HG02885 (cell line): ENCODE measurements around the gene HDAC4.

Experiments
- ATAC-seq: cut with Tn5 transposase; IDR thresholded peaks from one replicate; pipeline ENCODE4 v1.9.1; 2021; ENCODE audit warnings: mild to moderate bottlenecking; ENCODE audit not compliant: unreplicated experiment, poor library complexity

The HDAC4 gene

DNA sequence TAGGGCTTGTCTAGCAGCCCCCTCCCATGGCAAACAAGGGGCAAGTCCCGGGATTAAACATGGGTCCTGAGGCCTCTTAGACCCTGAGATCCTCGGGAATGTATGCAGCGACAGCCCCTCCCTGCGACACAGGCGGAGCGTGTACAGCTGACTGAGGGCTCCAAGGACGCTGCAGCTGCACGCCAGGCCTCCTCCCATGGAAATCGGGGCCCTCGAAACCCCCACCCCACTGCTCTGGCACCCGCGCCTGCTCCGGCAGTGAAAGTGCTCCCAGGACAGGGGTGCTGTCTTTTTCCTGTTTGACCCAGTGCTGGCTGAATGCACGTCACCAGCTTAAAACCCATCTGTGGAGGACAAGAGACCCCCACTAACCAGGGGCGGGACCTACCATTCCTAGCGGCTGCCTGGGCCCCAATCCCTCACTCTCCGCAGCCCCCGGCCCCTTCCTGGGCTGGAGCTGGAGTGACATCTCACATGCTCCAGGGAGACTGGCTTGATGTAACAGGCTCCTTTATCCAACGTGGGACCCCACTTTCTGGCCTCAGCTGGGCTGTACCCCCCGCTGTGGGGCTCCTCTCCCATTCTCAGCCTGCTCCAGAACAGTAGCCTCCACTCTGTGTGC is 305.2 kb downstream of the HDAC4 start:
- no peak for ATAC-seq

DNA sequence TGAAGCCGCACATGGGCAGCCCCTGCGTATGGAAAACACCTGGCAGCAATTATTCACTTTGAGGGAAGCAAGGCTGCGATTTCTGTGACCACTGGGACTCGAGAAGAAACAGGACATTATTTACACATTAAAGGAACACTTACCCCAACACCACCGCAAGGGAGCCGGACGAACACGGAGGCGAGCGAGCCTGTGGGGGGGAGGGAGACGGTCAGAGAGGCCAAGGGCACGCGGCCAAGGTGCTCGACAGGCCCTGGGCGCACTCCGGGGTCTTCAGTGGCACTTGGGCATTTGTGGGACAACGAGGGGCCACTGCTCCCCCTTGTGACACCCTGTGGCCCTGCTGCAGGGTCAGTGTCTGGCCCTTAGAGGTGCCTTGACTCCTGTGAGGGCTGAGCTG is 306.0 kb downstream of the HDAC4 start:
- no peak for ATAC-seq

DNA sequence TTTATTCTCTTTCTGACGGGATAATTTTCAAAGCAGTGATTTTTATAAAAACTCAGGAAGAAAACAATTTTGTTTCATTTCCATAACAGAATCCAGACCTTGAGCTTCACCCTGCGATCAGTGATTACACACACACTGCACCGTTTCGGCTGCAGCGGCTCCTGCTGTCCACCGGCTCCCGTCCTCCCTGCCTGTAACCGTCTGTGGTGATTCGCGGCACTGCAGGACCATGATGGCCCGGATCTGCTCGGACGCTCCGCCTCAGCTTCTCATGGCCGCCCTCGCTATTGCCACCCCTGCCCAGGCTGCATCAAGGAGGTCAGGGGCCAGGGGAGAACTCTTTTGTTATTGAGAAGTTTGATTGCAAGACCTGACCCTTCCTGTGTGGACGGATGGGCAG is 306.9 kb downstream of the HDAC4 start:
- ATAC-seq: no peak

DNA sequence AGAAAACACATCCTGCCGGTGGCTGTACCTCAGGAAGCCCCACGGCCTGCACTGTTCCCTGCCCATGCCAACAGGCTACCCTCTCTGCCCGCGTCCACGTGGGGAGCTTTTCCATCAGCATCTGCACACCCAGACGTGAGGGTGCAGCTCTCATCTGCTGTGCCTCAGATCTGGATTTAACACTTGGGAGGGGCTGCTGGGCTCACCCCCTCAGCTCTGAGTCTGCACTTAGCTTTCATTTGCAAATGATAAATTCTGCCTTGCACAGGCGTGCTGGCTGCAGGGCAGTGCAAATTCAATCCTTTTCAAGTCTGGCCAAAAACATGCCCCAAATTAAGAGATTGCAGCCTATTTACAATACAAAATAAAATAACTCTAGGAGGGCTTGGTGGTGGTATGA is 307.3 kb downstream of the HDAC4 start:
- no peak for ATAC-seq

DNA sequence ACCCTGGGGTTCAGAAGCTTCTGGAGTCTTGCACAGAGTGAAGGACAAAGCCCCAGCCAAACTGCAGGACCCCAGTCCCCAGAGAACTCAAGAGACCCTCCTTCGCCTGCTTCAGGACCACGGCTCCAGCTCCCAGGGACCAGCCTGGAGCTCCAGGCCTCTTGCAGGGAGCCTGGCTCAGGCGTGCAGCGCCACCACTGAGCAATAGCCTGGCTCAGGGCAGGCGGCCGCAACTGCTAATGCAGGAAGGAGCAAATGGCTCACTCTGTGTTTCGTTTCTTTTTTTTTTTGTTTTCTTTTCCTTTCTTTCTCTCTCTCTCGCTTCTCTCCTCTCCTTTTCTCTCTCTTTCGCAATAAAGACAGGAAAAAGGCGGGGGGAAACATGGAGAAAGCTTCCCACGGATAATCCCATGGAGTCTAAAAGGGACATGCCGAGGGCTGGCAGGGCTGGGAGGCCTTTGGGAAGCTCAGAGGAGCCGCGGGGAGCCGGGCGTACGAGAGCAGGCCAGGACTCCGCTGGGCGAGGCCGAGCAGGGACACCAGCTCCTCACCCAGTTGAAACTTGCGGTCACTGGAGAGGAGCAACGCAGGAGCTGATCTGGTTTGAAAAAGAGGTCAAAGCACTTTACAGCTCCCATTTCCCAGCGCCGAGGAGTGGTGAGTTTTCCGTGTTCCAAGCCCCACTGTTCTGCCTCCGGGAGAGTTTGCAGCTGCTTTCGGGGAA is 308.1 kb downstream of the HDAC4 start:
- ATAC-seq: no peak

DNA sequence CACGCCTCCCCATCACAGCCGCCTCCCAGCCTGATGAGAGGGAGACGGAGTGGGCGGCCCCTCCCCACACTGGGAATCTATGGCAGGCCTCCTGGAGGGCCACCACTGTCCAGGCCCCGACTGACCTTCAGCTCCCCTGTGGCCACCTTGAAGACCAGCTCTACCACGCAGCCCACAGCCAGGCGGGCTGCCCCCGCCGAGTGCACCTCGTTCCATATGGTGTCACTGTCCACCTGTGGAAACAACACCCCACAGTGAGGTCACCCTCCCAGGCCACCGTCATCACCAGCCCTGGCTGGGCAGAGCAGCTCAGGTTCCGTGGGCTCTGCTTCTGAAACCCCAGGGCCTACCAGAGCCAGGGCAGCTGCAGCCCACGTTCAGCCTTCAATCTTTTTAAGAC is 310.9 kb downstream of the HDAC4 start:
- no peak for ATAC-seq

DNA sequence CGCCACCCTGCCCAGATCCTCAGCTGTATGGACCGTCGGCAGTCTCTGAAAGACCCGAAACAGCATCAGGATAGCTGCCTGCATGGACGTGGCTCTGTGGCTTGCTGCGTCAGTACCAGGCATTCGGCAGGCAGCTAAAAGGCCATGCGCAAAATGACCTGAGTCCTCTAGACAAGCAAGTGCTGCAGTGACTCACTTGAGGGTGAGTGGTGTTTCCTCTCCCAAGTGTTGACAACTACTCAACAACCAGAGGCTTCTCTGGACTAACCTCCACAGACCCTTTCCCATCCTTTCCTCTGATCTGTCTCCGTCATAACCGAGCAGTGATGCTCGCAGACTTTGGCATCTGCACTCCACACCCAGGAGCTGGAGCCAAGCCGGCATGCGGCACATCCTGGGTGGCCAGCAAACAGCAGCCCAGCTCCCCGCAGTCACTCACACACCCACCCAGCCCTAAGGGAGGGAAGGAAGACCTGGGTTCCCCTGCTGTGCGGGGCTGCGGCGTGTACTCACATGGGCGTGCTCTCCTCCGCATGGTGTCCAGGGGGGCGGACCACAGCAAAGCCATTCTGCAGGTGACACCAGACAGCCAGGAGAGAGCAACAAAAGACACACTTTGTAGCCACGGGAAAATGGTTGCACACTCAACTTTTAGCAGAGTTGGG is 313.6 kb downstream of the HDAC4 start:
- no peak for ATAC-seq

DNA sequence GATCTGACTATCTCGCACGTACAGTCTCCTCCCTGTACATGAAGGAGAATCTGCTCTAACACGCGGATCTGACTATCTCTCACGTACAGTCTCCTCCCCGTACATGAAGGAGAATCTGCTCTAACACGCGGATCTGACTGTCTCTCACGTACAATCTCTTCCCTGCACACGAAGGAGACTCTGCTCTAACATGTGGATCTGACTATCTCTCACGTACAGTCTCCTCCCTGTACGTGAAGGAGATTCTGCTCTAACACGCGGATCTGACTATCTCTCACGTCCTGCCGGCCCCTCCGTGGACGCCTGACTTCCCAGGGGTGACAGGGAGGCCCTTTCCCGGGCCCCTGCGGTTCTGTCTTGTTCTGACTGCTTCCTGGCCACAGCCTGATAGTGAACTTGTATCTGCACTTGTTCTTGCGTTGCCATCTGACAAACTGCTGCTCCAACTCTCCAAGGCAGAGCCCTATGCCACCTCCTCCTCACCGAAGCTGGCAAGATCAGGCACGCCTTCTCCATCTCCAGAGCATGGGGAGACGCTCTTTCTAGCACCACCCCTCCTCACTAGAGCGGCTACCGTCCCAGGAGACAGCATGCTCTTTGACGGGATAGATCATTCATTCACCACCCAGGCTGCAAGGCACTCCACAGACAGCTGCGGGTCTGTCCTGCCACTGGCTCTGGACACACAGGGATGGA is 314.3 kb downstream of the HDAC4 start:
- no peak for ATAC-seq

DNA sequence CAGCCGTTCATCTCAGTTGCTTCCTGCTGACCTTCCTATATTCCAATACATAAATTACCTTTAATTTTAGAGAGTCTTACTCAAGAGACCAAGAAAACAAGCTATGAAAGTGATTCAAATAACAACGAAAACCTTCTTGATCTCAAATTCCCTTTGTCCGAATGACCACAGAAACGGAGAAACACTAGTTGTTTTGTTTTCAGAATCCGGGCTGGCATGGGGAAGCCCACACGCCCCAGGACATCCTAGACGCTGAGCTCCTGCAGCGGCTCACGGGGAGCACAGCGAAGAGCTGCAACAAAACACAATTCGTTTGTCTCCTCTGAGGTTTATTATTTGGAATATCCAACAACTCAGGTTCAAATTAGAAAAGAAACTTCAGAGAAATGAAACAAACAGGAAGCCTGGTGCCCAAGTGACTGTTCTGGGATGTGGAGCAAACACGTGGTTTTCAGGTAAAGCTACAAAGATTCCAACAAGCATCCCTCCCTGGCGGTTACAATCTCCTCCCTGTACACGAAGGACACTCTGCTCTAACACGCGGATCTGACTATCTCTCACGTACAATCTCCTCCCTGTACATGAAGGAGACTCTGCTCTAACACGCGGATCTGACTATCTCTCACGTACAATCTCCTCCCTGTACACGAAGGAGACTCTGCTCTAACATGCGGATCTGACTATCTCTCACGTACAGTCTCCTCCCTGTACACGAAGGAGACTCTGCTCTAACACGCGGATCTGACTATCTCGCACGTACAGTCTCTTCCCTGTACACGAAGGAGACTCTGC is 315.4 kb downstream of the HDAC4 start:
- ATAC-seq: no peak

DNA sequence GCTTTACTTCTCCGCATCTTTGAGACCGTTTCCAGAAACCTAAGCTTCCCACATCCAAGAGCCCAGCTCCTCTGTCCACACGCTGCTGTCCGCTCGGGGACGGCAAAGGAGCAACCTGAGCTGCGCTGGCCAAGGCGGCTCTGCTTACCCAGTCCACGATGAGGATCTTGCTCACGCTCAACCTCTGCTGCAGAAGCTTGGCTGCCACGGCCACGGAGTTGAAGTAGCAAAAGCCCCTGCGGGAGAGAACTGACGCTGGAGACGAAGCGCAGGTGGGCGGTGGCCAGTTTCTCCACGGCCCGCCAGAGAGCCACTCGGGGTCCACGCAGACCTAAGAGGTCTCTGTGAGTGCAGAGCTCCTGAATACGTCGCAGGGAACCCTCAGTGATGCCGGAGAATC is 316.8 kb downstream of the HDAC4 start:
- no peak for ATAC-seq

DNA sequence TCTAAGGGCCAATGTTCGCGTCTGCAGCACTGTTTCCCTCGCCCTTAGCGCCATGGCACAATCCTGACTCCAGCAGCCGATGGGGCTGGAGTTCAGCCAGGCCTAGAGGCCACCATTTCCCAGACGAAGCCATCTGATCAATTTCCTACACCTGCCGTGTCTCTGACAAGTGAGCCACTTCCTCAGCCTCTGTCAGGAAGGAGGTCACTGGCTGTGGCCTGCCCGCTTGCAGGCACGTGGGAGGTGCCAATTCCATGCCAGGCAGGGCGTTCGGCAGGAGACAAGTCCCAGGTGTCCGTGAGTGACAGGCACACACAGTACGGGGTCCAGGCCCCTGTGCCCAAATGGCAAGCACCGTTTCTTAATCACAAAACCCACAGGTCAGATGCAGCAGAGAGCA is 318.4 kb downstream of the HDAC4 start:
- no peak for ATAC-seq

DNA sequence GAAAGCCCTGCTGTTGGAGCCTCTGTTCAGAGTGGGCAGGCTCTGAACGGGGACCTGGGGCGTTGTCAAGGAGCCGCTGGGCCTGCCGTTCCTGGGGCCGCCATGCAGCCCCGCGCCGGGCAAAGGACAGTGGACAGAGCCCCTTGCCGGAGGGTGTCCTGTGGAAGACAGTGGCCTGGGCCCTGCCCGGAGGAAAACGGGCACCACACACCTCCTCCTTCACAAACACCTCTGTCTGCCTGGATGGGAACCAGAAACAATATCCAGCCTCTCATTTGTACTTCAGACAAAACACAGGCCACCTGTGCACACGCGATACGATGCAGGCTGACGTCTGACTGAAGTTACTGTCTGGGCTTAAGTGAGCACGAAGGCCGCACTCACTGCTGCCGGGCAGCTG is 319.2 kb downstream of the HDAC4 start:
- no peak for ATAC-seq

DNA sequence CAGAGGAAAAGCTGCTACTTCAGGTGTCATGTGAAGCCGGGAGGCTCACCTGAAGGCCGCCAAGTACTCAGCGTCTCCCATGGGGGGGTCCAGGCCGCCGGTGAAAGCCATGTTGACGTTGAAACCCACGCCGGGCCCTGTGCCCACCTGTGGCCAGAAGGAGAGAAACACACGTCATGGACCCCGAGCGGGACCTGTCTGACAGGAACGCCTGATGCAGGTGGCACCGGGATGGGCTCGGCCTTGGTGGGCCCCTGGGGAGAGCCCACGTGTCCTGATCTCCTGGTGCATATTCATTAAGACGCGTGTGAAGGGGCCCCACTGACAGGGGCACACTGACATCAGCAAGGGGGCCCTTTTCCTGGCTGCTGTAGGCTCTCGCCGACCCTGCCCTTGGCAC is 319.8 kb downstream of the HDAC4 start:
- no peak for ATAC-seq

DNA sequence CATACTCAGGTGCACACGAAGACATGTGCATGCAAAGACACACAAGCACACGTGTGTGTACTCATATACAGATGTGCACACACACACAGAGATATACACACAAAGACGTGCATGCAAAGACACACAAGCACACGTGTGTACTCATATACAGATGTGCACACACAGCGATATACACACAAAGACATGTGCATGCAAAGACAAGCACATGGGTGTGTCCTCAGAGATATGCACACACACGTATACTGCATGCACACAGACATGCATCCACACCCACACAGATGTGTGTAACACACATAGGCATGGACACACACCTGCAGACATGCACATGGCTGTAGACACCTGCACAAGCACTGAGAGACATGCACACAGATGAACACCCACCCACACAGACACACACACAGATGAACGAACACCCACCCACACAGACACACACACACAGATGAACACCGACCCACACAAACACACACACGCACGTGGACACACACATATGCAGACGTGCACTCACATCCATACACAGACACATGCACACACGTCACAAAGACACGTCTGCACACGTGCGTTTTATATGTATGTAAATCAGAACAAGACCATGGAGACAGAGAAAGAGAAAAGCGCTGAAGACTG is 321.0 kb downstream of the HDAC4 start:
- no peak for ATAC-seq

DNA sequence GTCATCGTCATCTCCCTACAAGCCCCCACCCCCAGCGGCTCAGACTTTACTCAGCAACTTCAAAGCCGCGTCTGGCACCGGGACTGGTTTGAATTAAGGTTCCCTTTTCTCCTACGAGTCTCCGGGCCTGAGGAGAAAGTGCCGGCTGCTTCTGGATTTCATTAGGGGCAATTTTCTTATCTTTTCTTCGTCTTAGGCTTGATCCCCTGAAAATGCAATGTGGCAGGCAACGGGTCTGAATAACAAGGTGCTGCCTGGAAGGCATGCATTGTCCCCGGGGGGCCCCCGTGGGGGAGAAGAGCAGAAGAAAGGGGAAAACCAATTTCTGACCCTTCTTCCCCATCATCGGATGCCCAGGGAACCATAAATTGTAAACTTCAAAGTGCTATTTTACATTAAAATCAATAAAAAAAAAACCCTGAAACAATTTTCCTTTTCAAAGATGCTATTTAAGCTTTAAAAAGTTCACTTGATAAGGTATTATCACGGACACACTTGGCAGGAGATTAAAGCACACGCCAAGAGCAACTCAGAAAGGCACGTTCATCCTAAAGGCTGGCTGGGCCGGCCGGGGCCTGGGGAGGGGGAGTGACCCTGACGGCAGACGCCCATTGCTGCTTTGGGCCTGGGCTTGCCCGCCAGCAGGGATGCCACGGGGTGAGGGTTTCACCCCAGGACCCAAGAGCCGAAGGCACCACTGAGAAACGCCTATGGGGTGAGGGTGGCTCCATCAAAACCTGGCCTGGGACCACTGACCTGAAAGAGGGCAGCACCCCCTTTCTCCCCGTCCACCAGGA is 322.5 kb downstream of the HDAC4 start:
- ATAC-seq: no peak

DNA sequence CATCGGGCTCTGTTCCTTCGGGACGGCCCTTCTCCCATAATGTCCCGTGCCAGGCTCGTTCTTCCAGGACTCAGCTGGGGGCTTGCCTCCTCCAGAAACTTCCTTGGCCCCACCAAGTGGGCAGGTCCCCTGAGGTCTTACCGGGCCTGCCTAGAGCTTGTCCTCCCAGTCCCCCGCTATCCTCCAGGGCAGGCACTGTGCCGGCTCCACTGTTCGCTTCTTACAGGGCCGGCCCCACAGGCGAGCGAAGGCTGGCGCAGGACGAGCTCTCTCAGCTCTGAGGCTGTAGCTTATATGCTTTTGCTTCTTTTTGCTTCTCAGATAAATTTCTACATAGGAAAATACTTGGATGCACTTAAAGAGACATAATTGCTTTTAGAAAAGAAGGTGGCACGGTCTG is 323.6 kb downstream of the HDAC4 start:
- ATAC-seq: no peak

DNA sequence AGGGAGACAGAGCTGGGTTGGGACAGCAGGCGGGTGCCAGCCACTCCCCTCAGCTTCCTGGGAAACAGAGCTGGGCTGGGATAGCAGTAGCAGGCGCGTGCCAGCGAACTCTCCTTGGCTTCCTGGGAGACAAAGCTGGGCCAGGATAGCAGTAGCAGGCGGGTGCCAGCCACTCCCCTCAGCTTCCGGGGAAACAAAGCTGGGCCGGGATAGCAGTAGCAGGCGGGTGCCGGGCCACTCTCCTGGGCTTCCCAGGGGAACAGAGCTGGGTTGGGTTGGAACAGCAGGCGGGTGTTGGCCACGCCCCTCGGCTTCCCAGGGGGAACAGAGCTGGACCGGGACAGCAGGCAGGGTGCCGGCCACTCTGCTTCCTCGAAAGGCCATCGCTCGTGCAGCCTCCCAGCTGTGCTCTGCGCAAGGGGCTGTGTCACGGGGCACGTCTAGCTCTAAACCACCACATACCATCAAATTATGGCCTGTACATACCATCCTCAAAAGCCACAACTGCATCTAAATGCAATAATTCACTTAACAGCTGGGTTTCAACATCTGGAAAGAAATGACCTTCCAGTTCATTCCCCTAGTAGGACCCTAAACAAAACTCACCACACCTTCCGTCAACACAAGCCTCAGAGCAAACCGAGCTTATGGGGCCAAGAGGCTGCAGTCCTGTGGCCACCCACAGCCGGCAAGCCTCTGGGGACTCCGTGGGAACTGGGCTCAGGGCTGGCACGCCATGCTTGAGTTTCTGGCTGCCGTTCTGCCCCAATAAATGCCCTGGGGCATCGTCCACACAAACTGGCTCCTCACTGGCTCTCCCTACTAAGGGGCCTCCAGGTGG is 324.7 kb downstream of the HDAC4 start:
- ATAC-seq: no peak

DNA sequence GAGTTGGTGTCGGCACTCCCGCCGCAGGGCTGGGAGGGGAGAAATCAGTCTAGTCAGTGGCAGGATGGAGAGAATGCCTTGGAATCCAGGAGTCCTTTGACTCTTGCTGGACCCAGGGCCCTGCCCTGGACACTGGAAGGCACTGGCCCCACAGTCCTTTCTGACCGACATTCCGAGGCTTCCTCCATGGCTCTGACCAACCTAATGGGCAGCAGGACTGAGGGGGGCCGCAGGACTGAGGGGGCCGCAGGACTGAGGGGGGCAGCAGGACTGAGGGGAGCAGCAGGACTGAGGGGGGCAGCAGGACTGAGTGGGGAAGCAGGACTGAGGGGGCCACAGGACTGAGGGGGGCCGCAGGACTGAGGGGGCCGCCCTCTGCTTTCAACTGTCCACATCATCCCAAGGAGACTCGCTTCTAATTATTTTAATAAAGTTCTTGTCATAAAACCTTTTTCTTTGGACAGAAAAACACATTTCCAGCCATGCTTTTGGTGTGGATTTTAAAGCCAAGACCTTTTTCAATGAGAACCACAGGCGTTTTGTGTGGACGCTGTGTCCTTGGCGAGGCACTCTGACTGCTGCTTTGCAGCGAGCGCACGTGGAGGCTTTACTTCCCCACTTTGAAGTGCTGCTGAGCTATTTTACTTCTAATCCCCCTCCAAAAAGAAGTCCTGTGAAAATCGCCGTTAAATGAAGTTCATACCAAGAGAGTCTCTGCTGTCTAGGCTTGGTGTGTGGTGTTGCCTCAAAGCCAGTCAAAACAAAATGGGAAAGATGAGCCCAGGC is 326.9 kb downstream of the HDAC4 start:
- no peak for ATAC-seq
